ENCODE measurements around the gene MLXIP. TPM values are rescaled to one million over a fixed set of nuclear protein-coding genes. Genes with fewer than 3 reads are reported as not detected.

Gene MLXIP
- total and polyA plus RNA-seq, 2 of the 4 experiments (the other 2 are of a cell fraction), result 2.7 to 10.8 TPM

GRCh38 chr12:122168492-122168891 lies 89.9 kb downstream of the MLXIP start:
- no peaks in the 10 kb centered on the region for H3K9me1 ChIP-seq (ENCODE audit: insufficient read depth, low read length)
- no TSS peak for BruUV-seq (replicated peaks)
- H2BK20ac ChIP-seq (ENCODE audit: low read depth, low read length), result no peak overlapping the region
- no peaks in the 10 kb centered on the region for H3K4me1 ChIP-seq (ENCODE audit: control insufficient read depth, insufficient read depth, low read length)
- in situ Hi-C loops (cut with MboI; ENCODE audit: low sequenced_read_pairs), result no loop called here
- H3K18ac ChIP-seq (ENCODE audit: low read depth, low read length), result no peak overlapping the region
- H3K79me1 ChIP-seq (ENCODE audit: low read depth in 1 of 2, low read length in 2 of 2), result no peaks in the 10 kb centered on the region
- H3K4me3 ChIP-seq (ENCODE audit: insufficient read depth, low read depth, low read length), result no peak overlapping the region
- POLR2A ChIA-PET (ENCODE audit: unreplicated experiment), result no interaction called here
- no peak overlapping the region for H3K9ac ChIP-seq (ENCODE audit: low read depth, low read length)
- no peak overlapping the region for H3K14ac ChIP-seq (replicated peaks; ENCODE audit: low read depth, low read length)
- H4K20me1 ChIP-seq (ENCODE audit: insufficient read depth, low read length), result no peaks in the 10 kb centered on the region
- no peak overlapping the region for H2BK15ac ChIP-seq (ENCODE audit: low read depth, low read length)
- H2BK5ac ChIP-seq (ENCODE audit: low read depth, low read length, poor library complexity, severe bottlenecking), result no peak overlapping the region
- no peak overlapping the region for H2AK9ac ChIP-seq (replicated peaks; ENCODE audit: low read depth, low read length, poor library complexity)
- WGBS, 2 experiments (ENCODE audit: extremely low coverage in 2 of 2, insufficient read length in 1 of 2), result 100% methylated on average over 1 of the region's 3 CpGs; no CpG with 5 or more reads in 1 of the 2 experiments
- H2BK120ac ChIP-seq (ENCODE audit: low read depth, low read length), result no peak overlapping the region
- no peaks in the 10 kb centered on the region for H3K36me3 ChIP-seq (ENCODE audit: control insufficient read depth, insufficient read depth, low read length)
- no peak overlapping the region for H4K8ac ChIP-seq (ENCODE audit: low read depth in 2 of 2, low read length in 2 of 2)
- H4K5ac ChIP-seq (ENCODE audit: low read depth, low read length), result no peak overlapping the region
- intact Hi-C loops (cut with micrococcal nuclease), result no loop called here
- no peak overlapping the region for H3K27ac ChIP-seq (ENCODE audit: insufficient read depth, low read length)
- no peak overlapping the region for H2AK5ac ChIP-seq (ENCODE audit: low read depth, low read length)
- H3K9me3 ChIP-seq (ENCODE audit: control insufficient read depth, insufficient read depth, low read length), result no peaks in the 10 kb centered on the region
- H2AFZ ChIP-seq (replicated peaks; ENCODE audit: low read length, poor library complexity), result no peak overlapping the region
- H3K27me3 ChIP-seq (ENCODE audit: control insufficient read depth, insufficient read depth, low read length), result peaks cover 22% of the 10 kb centered on the region
- no peak overlapping the region for H3K4ac ChIP-seq (ENCODE audit: low read depth, low read length)
- no peak overlapping the region for H4K91ac ChIP-seq (ENCODE audit: insufficient read depth, low read depth, low read length)
- TF ChIP-seq MXI1 (IDR thresholded peaks at IDR 0.05; ENCODE audit: borderline replicate concordance, low read depth, low read length) (no peak), CEBPB (IDR thresholded peaks at IDR 0.05; ENCODE audit: low read depth, low read length) (no peak), MAFK (IDR thresholded peaks at IDR 0.05; ENCODE audit: low read depth, low read length) (no peak)
- no peak overlapping the region for H3K4me2 ChIP-seq (ENCODE audit: low read depth, low read length)
- no peak overlapping the region for H3K56ac ChIP-seq (ENCODE audit: extremely low read depth, insufficient read depth, low read length)
- dilution Hi-C loops (cut with HindIII; ENCODE audit: low sequenced_read_pairs, unreplicated experiment), result no loop called here
- no peak for ATAC-seq (ENCODE audit: low read depth)
- DNase-seq, result no peak
- H3K23ac ChIP-seq (ENCODE audit: low read depth, low read length), result no peak overlapping the region
- CTCF ChIA-PET, result no interaction called here

All from IMR-90 (cell line).